ENCODE results near the gene MAD2L1BP. TPM values are rescaled to one million over a fixed set of nuclear protein-coding genes. Genes with fewer than 3 reads are reported as not detected.
A peak's percentile ranks its signal among the peaks of the same experiment; 100 is the strongest.
"Not testable (repeated sequence)": the region's sequence is repeated elsewhere in the genome, so short reads cannot be mapped to it uniquely, and the experiment has no call there.

The MAD2L1BP gene
- total RNA-seq, 2 experiments from 2014 or later, result 44.2 to 44.6 TPM

- Mint-ChIP-seq H3K27ac (no peak within 1 kb of the TSS), H3K4me1 (ENCODE audit: low read depth) (peaks cover 23% of the 10 kb centered on the region), H3K9me3 (ENCODE audit: insufficient read depth) (no peaks in the 10 kb centered on the region), H3K4me3 (peak within 1 kb of the TSS; percentile 60), H3K27me3 (ENCODE audit: low read depth) (no peaks in the 10 kb centered on the region), H3K36me3 (ENCODE audit: low read depth) (peaks cover 29% of the 10 kb centered on the region)
- ChIA-PET POLR2A (interaction anchor here (0.7 to 1.9 kb wide), 2 partner anchors 10 to 15 kb away, joined by 3 to 8 read pairs; partner anchors contain the start of genes GTPBP2 and MAD2L1BP), CTCF (interaction anchor here (0.9 to 2.3 kb wide), 3 partner anchors 8 to 25 kb away, joined by 3 to 13 read pairs (median 5); no protein-coding TSS in a partner anchor)
- DNase-seq (peak; percentile 72), ATAC-seq (peak; percentile 88)
Measured at GRCh38 chr6:43644940-43645612, 9.4 kb downstream of the MAD2L1BP start, which contains the start of gene RSPH9. Gene RSPH9, plus strand, starts transcription at chr6:43645036. Its CDS starts 63 bp downstream, at chr6:43645099.

GRCh38 chr6:43645613-43645964, 9.9 kb downstream of the MAD2L1BP start:
- H3K4me3 Mint-ChIP-seq, result peak overlapping the region; percentile 60
- DNase-seq (no peak), ATAC-seq (peak; percentile 9)
- no peak overlapping the region for H3K27ac Mint-ChIP-seq
- H3K27me3 Mint-ChIP-seq (ENCODE audit: low read depth), result no peaks in the 10 kb centered on the region
- peaks cover 18% of the 10 kb centered on the region for H3K4me1 Mint-ChIP-seq (ENCODE audit: low read depth)
- POLR2A ChIA-PET, result interaction anchor here (0.6 to 1.9 kb wide), 3 partner anchors 10 to 16 kb away, joined by 3 to 8 read pairs (median 4); partner anchors contain the start of genes GTPBP2 and MAD2L1BP
- H3K36me3 Mint-ChIP-seq (ENCODE audit: low read depth), result peaks cover 24% of the 10 kb centered on the region
- CTCF ChIA-PET, result interaction anchor here (0.9 to 2.3 kb wide), 3 partner anchors 9 to 25 kb away, joined by 3 to 13 read pairs (median 5); no protein-coding TSS in a partner anchor
- H3K9me3 Mint-ChIP-seq (ENCODE audit: insufficient read depth), result no peaks in the 10 kb centered on the region

DNA sequence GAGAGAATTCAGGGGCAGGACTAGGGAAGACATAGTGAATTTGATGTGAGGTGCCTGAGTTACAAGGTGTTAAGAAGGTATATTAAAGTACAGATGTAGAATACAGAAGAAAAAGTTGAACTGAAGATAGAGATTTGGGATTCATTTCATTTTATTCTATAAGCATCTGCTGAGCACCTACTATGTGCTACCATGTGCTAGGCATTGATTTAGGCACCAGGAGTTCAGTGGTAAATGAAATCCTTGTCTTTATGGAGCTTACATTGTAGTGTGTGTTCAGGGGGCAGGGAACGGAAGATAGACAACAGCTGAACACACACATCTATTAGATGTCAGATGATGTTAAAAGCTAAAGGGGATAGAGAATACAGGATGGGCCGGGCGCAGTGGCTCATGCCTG, 12.0 kb downstream of the MAD2L1BP start:
- Mint-ChIP-seq H3K36me3 (ENCODE audit: low read depth) (peaks cover 11% of the 10 kb centered on the region), H3K27ac (no peak overlapping the region), H3K4me3 (no peak overlapping the region), H3K4me1 (ENCODE audit: low read depth) (peaks cover 13% of the 10 kb centered on the region), H3K27me3 (ENCODE audit: low read depth) (no peaks in the 10 kb centered on the region), H3K9me3 (ENCODE audit: insufficient read depth) (no peaks in the 10 kb centered on the region)
- CTCF ChIA-PET, result interaction anchor here (0.7 to 2.6 kb wide), 4 partner anchors 19 to 606 kb away, joined by 3 to 11 read pairs (median 4); partner anchors contain the start of gene VEGFA
- POLR2A ChIA-PET, result interaction anchor here (1.2 to 2.5 kb wide), 2 partner anchors 12 to 18 kb away, joined by 3 to 12 read pairs; partner anchors contain the start of genes GTPBP2 and MAD2L1BP
- DNase-seq, result no peak
- no peak for ATAC-seq

- Mint-ChIP-seq H3K4me3 (no peak overlapping the region), H3K36me3 (ENCODE audit: low read depth) (peaks cover 5% of the 10 kb centered on the region), H3K27me3 (ENCODE audit: low read depth) (no peaks in the 10 kb centered on the region), H3K9me3 (ENCODE audit: insufficient read depth) (no peaks in the 10 kb centered on the region), H3K4me1 (ENCODE audit: low read depth) (peaks cover 13% of the 10 kb centered on the region), H3K27ac (no peak overlapping the region)
- POLR2A ChIA-PET, result interaction anchor here (2.5 kb wide), 1 partner anchor 19 kb away, joined by 12 read pairs; the partner anchor contains the start of gene GTPBP2
- no peak for DNase-seq
- no peak for ATAC-seq
- CTCF ChIA-PET, result interaction anchor here (0.7 to 2.6 kb wide), 3 partner anchors 18 to 606 kb away, joined by 3 to 11 read pairs (median 5); no protein-coding TSS in a partner anchor
Measured at GRCh38 chr6:43648248-43648647, 12.6 kb downstream of the MAD2L1BP start.

DNA sequence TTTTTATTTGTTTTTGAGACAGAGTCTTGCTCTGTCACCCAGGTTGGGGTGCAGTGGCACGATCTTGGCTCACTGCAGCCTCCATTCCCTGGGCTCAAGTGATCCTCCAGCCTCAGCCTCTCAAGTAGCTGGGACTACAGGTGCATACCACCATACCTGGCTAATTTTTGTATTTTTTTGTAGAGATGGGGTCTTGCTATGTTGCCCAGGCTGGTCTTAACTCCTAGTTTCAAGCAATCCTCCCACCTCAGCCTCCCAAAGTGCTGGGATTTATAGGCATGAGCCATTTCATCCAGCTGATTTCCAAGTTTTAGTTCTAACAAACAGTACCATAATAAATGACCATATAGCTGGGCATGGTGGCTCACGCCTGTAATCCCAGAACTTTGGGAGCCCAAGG, 17.2 kb downstream of the MAD2L1BP start:
- H3K27ac Mint-ChIP-seq; H3K4me3 Mint-ChIP-seq; DNase-seq; H3K27me3 Mint-ChIP-seq (ENCODE audit: low read depth); H3K4me1 Mint-ChIP-seq (ENCODE audit: low read depth); POLR2A ChIA-PET; H3K9me3 Mint-ChIP-seq (ENCODE audit: insufficient read depth); ATAC-seq; H3K36me3 Mint-ChIP-seq (ENCODE audit: low read depth): not testable (repeated sequence)
- CTCF ChIA-PET, result interaction anchor here (1.4 kb wide), 1 partner anchor 15 kb away, joined by 3 read pairs; no protein-coding TSS in a partner anchor

DNA sequence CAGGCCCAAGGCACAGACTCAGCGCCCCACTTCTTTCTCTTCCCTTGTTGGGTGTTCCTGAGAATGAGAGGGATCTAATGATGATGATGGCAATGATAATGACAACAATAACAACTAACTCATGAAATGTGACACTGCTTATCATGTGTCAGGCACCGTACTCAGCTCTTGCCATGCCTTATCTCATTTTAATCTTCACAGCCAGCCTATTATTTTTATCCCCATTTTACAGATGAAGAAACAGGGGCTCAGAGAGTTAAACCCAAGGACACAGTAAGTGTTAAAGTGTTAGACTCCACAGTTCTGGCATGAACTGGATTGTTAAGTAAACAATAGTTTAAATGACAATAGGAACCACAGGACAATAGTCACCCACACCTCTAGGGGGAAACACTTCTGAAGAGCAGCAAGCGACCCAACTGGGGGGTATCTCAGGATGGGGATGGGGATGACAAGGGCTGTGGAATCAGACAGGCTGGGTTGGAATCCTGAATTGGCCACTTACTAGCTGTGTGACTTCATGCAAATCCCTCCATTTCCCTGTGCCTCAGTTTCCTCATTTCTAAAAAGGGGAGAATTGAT, 21.7 kb downstream of the MAD2L1BP start:
- Mint-ChIP-seq H3K27me3 (ENCODE audit: low read depth) (peaks cover 2% of the 10 kb centered on the region), H3K4me3 (no peak overlapping the region), H3K9me3 (ENCODE audit: insufficient read depth) (peaks cover 4% of the 10 kb centered on the region), H3K27ac (no peak overlapping the region), H3K4me1 (ENCODE audit: low read depth) (peaks cover 16% of the 10 kb centered on the region), H3K36me3 (ENCODE audit: low read depth) (peaks cover 7% of the 10 kb centered on the region)
- no peak for DNase-seq
- ChIA-PET POLR2A (no interaction called here), CTCF (interaction anchor here (3.0 kb wide), 1 partner anchor 9 kb away, joined by 26 read pairs; no protein-coding TSS in a partner anchor)
- no peak for ATAC-seq

- ChIA-PET CTCF (interaction anchor here (3.0 kb wide), 1 partner anchor 9 kb away, joined by 26 read pairs; no protein-coding TSS in a partner anchor), POLR2A (no interaction called here)
- Mint-ChIP-seq H3K36me3 (ENCODE audit: low read depth) (peaks cover 7% of the 10 kb centered on the region), H3K4me3 (no peak overlapping the region), H3K27me3 (ENCODE audit: low read depth) (peaks cover 2% of the 10 kb centered on the region), H3K4me1 (ENCODE audit: low read depth) (peaks cover 23% of the 10 kb centered on the region), H3K9me3 (ENCODE audit: insufficient read depth) (peaks cover 4% of the 10 kb centered on the region), H3K27ac (no peak overlapping the region)
- no peak for DNase-seq
- no peak for ATAC-seq
Measured at GRCh38 chr6:43658161-43658560, 22.5 kb downstream of the MAD2L1BP start.

GRCh38 chr6:43662948-43663347, 27.3 kb downstream of the MAD2L1BP start:
- peaks cover 34% of the 10 kb centered on the region for H3K4me1 Mint-ChIP-seq (ENCODE audit: low read depth)
- not testable (repeated sequence) for H3K4me3 Mint-ChIP-seq; H3K9me3 Mint-ChIP-seq (ENCODE audit: insufficient read depth); H3K27ac Mint-ChIP-seq; DNase-seq; ATAC-seq; H3K36me3 Mint-ChIP-seq (ENCODE audit: low read depth); H3K27me3 Mint-ChIP-seq (ENCODE audit: low read depth)
- CTCF ChIA-PET, result interaction anchor here (1.4 kb wide), 1 partner anchor 416 kb away, joined by 7 read pairs; no protein-coding TSS in a partner anchor
- POLR2A ChIA-PET, result interaction anchor here (1.1 kb wide), 1 partner anchor 26 kb away, joined by 3 read pairs; no protein-coding TSS in a partner anchor

GRCh38 chr6:43665376-43665775, 29.7 kb downstream of the MAD2L1BP start:
- ATAC-seq, result no peak
- peaks cover 55% of the 10 kb centered on the region for H3K4me1 Mint-ChIP-seq (ENCODE audit: low read depth)
- H3K36me3 Mint-ChIP-seq (ENCODE audit: low read depth), result peaks cover 11% of the 10 kb centered on the region
- POLR2A ChIA-PET, result interaction anchor here (0.7 to 1.9 kb wide), 3 partner anchors 9 to 36 kb away, joined by 4 to 6 read pairs (median 4); partner anchors contain the start of gene GTPBP2
- no peak overlapping the region for H3K27ac Mint-ChIP-seq
- no peak overlapping the region for H3K4me3 Mint-ChIP-seq
- CTCF ChIA-PET, result interaction anchor here (2.4 to 6.8 kb wide), 5 partner anchors 8 to 414 kb away, joined by 26 to 71 read pairs (median 43); partner anchors contain the start of genes MRPS18A and VEGFA
- H3K9me3 Mint-ChIP-seq (ENCODE audit: insufficient read depth), result peaks cover 4% of the 10 kb centered on the region
- no peak for DNase-seq
- H3K27me3 Mint-ChIP-seq (ENCODE audit: low read depth), result no peaks in the 10 kb centered on the region

GRCh38 chr6:43666196-43666920, 30.7 kb downstream of the MAD2L1BP start:
- no peak overlapping the region for H3K27ac Mint-ChIP-seq
- ATAC-seq (no peak), DNase-seq (no peak)
- ChIA-PET POLR2A (interaction anchor here (0.7 to 1.9 kb wide), 4 partner anchors 8 to 37 kb away, joined by 3 to 6 read pairs (median 4); partner anchors contain the start of gene GTPBP2), CTCF (interaction anchor here (0.7 to 6.8 kb wide), 14 partner anchors 9 to 413 kb away, joined by 3 to 71 read pairs (median 14); partner anchors contain the start of genes GTPBP2, MAD2L1BP, MRPS18A and RSPH9)
- no peaks in the 10 kb centered on the region for H3K9me3 Mint-ChIP-seq (ENCODE audit: insufficient read depth)
- no peak overlapping the region for H3K4me3 Mint-ChIP-seq
- peaks cover 15% of the 10 kb centered on the region for H3K36me3 Mint-ChIP-seq (ENCODE audit: low read depth)
- peaks cover 59% of the 10 kb centered on the region for H3K4me1 Mint-ChIP-seq (ENCODE audit: low read depth)
- no peaks in the 10 kb centered on the region for H3K27me3 Mint-ChIP-seq (ENCODE audit: low read depth)
